ENCODE data around the gene EYA3. TPM values are rescaled to one million over a fixed set of nuclear protein-coding genes. Genes with fewer than 3 reads are reported as not detected.

Gene EYA3
- total RNA-seq, 1 experiment from 2014 or later = 32.7 TPM

DNA sequence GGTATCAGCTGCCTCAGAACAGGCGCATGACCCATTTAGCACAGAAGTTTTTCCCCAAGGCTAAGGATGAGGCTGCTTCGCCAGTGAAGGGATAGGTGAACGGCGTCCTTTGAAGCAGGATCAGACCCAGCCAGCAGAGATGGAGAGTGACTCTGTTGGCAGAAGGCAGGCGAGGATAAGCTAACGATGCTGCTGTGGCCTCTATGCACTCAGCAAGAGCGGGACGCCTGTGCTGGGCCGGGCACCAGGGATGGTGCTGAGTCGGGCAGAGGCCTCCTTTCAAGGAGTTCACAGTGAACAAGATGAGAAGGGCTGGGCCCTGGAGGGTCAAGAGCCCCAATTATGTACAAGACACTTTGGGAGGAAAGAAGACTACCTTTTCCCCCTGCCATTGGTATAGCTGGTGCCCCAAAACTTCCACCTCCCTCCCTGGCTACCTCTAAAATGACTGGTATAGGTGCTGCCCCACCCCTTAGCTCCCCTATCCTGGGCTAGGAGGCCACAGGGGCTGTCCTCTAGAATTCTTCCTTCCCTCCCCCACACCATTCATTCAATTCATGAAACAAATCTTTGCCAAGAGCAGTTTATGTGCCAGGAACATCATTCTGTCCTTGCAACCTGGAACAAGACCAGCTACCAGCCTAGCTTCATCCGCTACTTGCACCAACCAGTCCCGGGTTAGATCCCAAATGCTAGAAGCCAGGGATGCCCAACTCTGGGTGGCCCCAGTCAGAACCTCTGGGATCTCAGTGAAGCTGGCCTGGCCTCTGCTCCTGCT is 121.1 kb downstream of the EYA3 start:
- no peaks in the 10 kb centered on the region; the same call in 1 of the 2 replicates for H3K27me3 Mint-ChIP-seq (ENCODE audit: low read depth)
- Histone ChIP-seq H3K4me2 (ENCODE audit: insufficient read depth, insufficient read length, low read length) (no peak overlapping the region), H4K5ac (ENCODE audit: insufficient read length, low read depth, low read length) (no peak overlapping the region), H2AFZ (ENCODE audit: low read length) (no peak overlapping the region), H3K9me3 (ENCODE audit: control insufficient read depth, low read depth, low read length) (no peaks in the 10 kb centered on the region), H3K23me2 (ENCODE audit: insufficient read length, low read depth, low read length, poor library complexity, severe bottlenecking) (no peaks in the 10 kb centered on the region), H3K27me3 (ENCODE audit: insufficient read depth, low read length) (no peaks in the 10 kb centered on the region), H4K8ac (replicated peaks; ENCODE audit: insufficient read length, low read depth, low read length) (no peak overlapping the region), H3K9ac (ENCODE audit: extremely low read depth, insufficient read length, low read length) (no peak overlapping the region), H3K4me1 (ENCODE audit: insufficient read depth, low read length) (no peaks in the 10 kb centered on the region), H3K79me1 (ENCODE audit: insufficient read depth, low read depth, low read length, poor library complexity, severe bottlenecking) (no peaks in the 10 kb centered on the region), H2AK5ac (ENCODE audit: insufficient read length, low read length) (no peak overlapping the region), H4K91ac (ENCODE audit: insufficient read length, low read depth, low read length) (no peak overlapping the region), H4K20me1 (ENCODE audit: control insufficient read depth, insufficient read depth, insufficient read length) (no peaks in the 10 kb centered on the region), H2BK15ac (ENCODE audit: low read depth, low read length) (no peak overlapping the region), H3K14ac (ENCODE audit: insufficient read depth, low read length) (no peak overlapping the region), H3K4ac (ENCODE audit: low read depth, low read length) (no peak overlapping the region), H3K18ac (ENCODE audit: insufficient read length, low read depth, low read length) (no peak overlapping the region), H2BK5ac (ENCODE audit: insufficient read length, low read length) (no peak overlapping the region), H2BK12ac (ENCODE audit: insufficient read length, low read depth, low read length) (no peak overlapping the region), H2BK20ac (ENCODE audit: low read depth, low read length, poor library complexity, severe bottlenecking) (no peak overlapping the region), H3K23ac (ENCODE audit: insufficient read length, low read depth, low read length) (no peak overlapping the region), H3T11ph (ENCODE audit: low read length) (no peak overlapping the region), H2BK120ac (ENCODE audit: low read depth, low read length, poor library complexity, severe bottlenecking) (no peak overlapping the region), H3K27ac (ENCODE audit: insufficient read length, low read depth, low read length) (no peak overlapping the region), H3K56ac (ENCODE audit: insufficient read length, low read depth, low read length) (no peak overlapping the region), H3K79me2 (ENCODE audit: insufficient read depth, low read length) (no peaks in the 10 kb centered on the region)
- TF ChIP-seq, protein P1, sequence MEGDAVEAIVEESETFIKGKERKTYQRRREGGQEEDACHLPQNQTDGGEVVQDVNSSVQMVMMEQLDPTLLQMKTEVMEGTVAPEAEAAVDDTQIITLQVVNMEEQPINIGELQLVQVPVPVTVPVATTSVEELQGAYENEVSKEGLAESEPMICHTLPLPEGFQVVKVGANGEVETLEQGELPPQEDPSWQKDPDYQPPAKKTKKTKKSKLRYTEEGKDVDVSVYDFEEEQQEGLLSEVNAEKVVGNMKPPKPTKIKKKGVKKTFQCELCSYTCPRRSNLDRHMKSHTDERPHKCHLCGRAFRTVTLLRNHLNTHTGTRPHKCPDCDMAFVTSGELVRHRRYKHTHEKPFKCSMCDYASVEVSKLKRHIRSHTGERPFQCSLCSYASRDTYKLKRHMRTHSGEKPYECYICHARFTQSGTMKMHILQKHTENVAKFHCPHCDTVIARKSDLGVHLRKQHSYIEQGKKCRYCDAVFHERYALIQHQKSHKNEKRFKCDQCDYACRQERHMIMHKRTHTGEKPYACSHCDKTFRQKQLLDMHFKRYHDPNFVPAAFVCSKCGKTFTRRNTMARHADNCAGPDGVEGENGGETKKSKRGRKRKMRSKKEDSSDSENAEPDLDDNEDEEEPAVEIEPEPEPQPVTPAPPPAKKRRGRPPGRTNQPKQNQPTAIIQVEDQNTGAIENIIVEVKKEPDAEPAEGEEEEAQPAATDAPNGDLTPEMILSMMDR (conservative IDR thresholded peaks at IDR 0.05) = no peak
- peaks cover 0 to 2% of the 10 kb centered on the region in 2 experiments; a peak in 1 of 4 replicates for H3K4me1 Mint-ChIP-seq
- H3K27ac Mint-ChIP-seq = no peak overlapping the region
- H3K4me3 Mint-ChIP-seq = no peak overlapping the region
- WGBS (ENCODE audit: extremely low coverage, insufficient read length, low lambda C conversion rate) = no CpG with 5 or more reads among the region's 12 CpGs
- no peak for DNase-seq
- no peaks in the 10 kb centered on the region for H3K9me3 Mint-ChIP-seq
- H3K36me3 Mint-ChIP-seq (ENCODE audit: insufficient read depth in 1 of 3, low read depth in 3 of 3) = peaks cover 11 to 41% (median 31%) of the 10 kb centered on the region in 3 experiments; a peak in 6 of 7 replicates

All from H9 (cell line).